K562 (cell line): ENCODE data around the gene NR6A1. TPM values are rescaled to one million over a fixed set of nuclear protein-coding genes. Genes with fewer than 3 reads are reported as not detected.
A peak's percentile ranks its signal among the peaks of the same experiment; 100 is the strongest.

Source experiments
- ARID2 ChIP-seq: fragments of 450-650 bp; IDR thresholded peaks from 2 replicates; pipeline ENCODE4 v1.6.1; 2017; ENCODE audit warnings: antibody characterized with exemption, mild to moderate bottlenecking
- BHLHE40 ChIP-seq: IDR thresholded peaks from 2 replicates; pipeline ENCODE4 v1.6.1; 2011; ENCODE audit warnings: low read length, improper control_type of control experiment
- CBFA2T2 ChIP-seq: fragments of 450-650 bp; conservative IDR thresholded peaks from 2 replicates; pipeline ENCODE4 v1.6.1; 2017; ENCODE audit warnings: mild to moderate bottlenecking
- CCNT2 ChIP-seq: IDR thresholded peaks from 2 replicates; pipeline ENCODE4 v1.6.1; 2011; ENCODE audit warnings: borderline replicate concordance, low read depth, mild to moderate bottlenecking, moderate library complexity, mixed read lengths, low read length; ENCODE audit not compliant: insufficient read length; ENCODE audit errors: extremely low read depth
- CREB3 ChIP-seq: fragments of 450-650 bp; conservative IDR thresholded peaks from 2 replicates; pipeline ENCODE4 v1.6.1; 2016; ENCODE audit warnings: missing genetic modification characterization, low read depth, mild to moderate bottlenecking, missing compliant biosample characterization, moderate library complexity
- FUS ChIP-seq: fragments of 200-400 bp; formaldehyde crosslinking; optimal IDR thresholded peaks from 2 replicates; pipeline ENCODE3; 2017; ENCODE audit warnings: low read depth, low read length
- GATAD2A ChIP-seq: fragments of 450-650 bp; IDR thresholded peaks from 2 replicates; pipeline ENCODE4 v1.6.1; 2017
- POLR2AphosphoS5 ChIP-seq: IDR thresholded peaks from 2 replicates; pipeline ENCODE4 v1.6.1; 2011; ENCODE audit warnings: mild to moderate bottlenecking, low read depth, low read length, moderate library complexity; ENCODE audit not compliant: control insufficient read depth, insufficient read depth
- SMARCC2 ChIP-seq: fragments of 450-650 bp; IDR thresholded peaks from 2 replicates; pipeline ENCODE4 v1.6.1; 2017; ENCODE audit warnings: antibody characterized with exemption, moderate library complexity, mild to moderate bottlenecking, low read depth
- TEAD1 ChIP-seq, 2 experiments: fragments of 450-650 bp in 1 of 2; sonication (generic) in 1 of 2; formaldehyde crosslinking; IDR thresholded peaks; 2 replicates each; pipeline versions ENCODE4 v1.4.0 to v1.8.0; 2020 to 2022; ENCODE audit warnings: mild to moderate bottlenecking in 2 of 2, missing genetic modification reagents in 1 of 2
- TRIM24 ChIP-seq, 2 experiments: fragments of 450-650 bp; IDR thresholded peaks; 2 replicates each; pipeline ENCODE4 v1.6.1; 2016
- YY1 ChIP-seq, 3 experiments: IDR thresholded peaks; 2 replicates each; pipeline ENCODE4 v1.6.1; 2011; ENCODE audit warnings: low read length in 2 of 3, mild to moderate bottlenecking in 2 of 3, moderate library complexity in 2 of 3, borderline replicate concordance in 1 of 3, control low read depth in 1 of 3, low read depth in 1 of 3; ENCODE audit not compliant: insufficient read depth in 3 of 3, insufficient replicate concordance in 2 of 3, control insufficient read depth in 1 of 3, insufficient read length in 1 of 3; ENCODE audit errors: extremely low read depth in 1 of 3
- ZNF184 ChIP-seq: sonication (generic); formaldehyde crosslinking; IDR thresholded peaks from 2 replicates; pipeline ENCODE4 v1.5.0; 2020; ENCODE audit warnings: missing genetic modification reagents
- ZNF75A ChIP-seq: fragments of 450-650 bp; formaldehyde crosslinking; IDR thresholded peaks from 2 replicates; pipeline ENCODE4 v1.4.0; 2020; ENCODE audit warnings: mild to moderate bottlenecking
- polyA plus RNA-seq, 8 experiments: library from polyadenylated mRNA; depleted of rRNA in 4 of 8; stranded (reverse) in 5 of 8; unstranded in 3 of 8; fragments of >200 nt; fragmentation: Nextera tagmentation in 2 of 8; fragmentation: Illumina TruSeq in 1 of 8; extraction: Ambion mirVana in 2 of 8; extraction: Trizol in 1 of 8; gene quantifications; 2 replicates each; pipeline versions ENCODE4 v1.2.1 to v1.2.3, GENCODE V29; 2011 to 2014; ENCODE audit warnings: inconsistent platforms in 1 of 8, missing spikeins in 1 of 8
- total RNA-seq, 7 experiments: library from RNA; depleted of rRNA in 6 of 7; stranded (reverse); fragments of >200 nt in 6 of 7; fragmentation: Illumina TruSeq in 2 of 7; extraction: Trizol in 2 of 7; gene quantifications; 2 replicates each; pipeline versions ENCODE4 v1.2.1 to v1.2.3, GENCODE V29; 2011 to 2021; ENCODE audit warnings: low replicate concordance in 1 of 7
- TF ChIP-seq, protein P1 (sequence below), 2 experiments: fragments of 450-650 bp; formaldehyde crosslinking in 1 of 2; IDR thresholded peaks; 2 replicates each; pipeline versions ENCODE4 v1.4.0 to v1.6.1; 2014 to 2020; ENCODE audit warnings: mild to moderate bottlenecking in 2 of 2, borderline replicate concordance in 1 of 2, low read depth in 1 of 2

NR6A1 gene
- total and polyA plus RNA-seq, 9 of the 15 experiments (the other 6 are each of a cell fraction or from before 2014, with no cell fraction given), result 9.7 to 55.4 (median 28.3) TPM

GRCh38 chr9:124771021-124771866 is at the start of gene NR6A1 (continued):
- no peak for TF ChIP-seq SMARCC2
- peak; percentile 34; the same call in 1 of the 2 replicates for TF ChIP-seq CBFA2T2
- peak in 1 of 2 experiments; percentile 50; a peak in 1 of 4 replicates for TF ChIP-seq TRIM24 (IDR thresholded peaks at IDR 0.05)
- TF ChIP-seq CCNT2, result peak; percentile 74
- TF ChIP-seq TEAD1 (CRISPR knock-in tag; IDR thresholded peaks at IDR 0.05), result peak; percentile 27 to 72; a peak in 2 of 4 replicates
- TF ChIP-seq ZNF75A (CRISPR knock-in tag), result no peak
- 0 out of 2 replicates have a peak, but pooled peaks have one; percentile 41 for TF ChIP-seq GATAD2A
- TF ChIP-seq, protein P1, sequence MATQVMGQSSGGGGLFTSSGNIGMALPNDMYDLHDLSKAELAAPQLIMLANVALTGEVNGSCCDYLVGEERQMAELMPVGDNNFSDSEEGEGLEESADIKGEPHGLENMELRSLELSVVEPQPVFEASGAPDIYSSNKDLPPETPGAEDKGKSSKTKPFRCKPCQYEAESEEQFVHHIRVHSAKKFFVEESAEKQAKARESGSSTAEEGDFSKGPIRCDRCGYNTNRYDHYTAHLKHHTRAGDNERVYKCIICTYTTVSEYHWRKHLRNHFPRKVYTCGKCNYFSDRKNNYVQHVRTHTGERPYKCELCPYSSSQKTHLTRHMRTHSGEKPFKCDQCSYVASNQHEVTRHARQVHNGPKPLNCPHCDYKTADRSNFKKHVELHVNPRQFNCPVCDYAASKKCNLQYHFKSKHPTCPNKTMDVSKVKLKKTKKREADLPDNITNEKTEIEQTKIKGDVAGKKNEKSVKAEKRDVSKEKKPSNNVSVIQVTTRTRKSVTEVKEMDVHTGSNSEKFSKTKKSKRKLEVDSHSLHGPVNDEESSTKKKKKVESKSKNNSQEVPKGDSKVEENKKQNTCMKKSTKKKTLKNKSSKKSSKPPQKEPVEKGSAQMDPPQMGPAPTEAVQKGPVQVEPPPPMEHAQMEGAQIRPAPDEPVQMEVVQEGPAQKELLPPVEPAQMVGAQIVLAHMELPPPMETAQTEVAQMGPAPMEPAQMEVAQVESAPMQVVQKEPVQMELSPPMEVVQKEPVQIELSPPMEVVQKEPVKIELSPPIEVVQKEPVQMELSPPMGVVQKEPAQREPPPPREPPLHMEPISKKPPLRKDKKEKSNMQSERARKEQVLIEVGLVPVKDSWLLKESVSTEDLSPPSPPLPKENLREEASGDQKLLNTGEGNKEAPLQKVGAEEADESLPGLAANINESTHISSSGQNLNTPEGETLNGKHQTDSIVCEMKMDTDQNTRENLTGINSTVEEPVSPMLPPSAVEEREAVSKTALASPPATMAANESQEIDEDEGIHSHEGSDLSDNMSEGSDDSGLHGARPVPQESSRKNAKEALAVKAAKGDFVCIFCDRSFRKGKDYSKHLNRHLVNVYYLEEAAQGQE (IDR thresholded peaks at IDR 0.05; ENCODE audit: borderline replicate concordance), result peak; percentile 97
- TF ChIP-seq, protein P1 (CRISPR knock-in tag; IDR thresholded peaks at IDR 0.05; ENCODE audit: low read depth), result peak; percentile 97
- TF ChIP-seq YY1 (IDR thresholded peaks at IDR 0.05; ENCODE audit: borderline replicate concordance in 1 of 3, control insufficient read depth in 1 of 3, extremely low read depth in 1 of 3, insufficient read depth in 3 of 3, insufficient read length in 1 of 3, insufficient replicate concordance in 2 of 3, low read depth in 1 of 3, low read length in 2 of 3), result peak; percentile 20 to 74 (median 64)
- TF ChIP-seq BHLHE40, result peak; percentile 99
- TF ChIP-seq FUS, result peak; percentile 56
- TF ChIP-seq POLR2AphosphoS5, result peak; percentile 54
- no peak for TF ChIP-seq ARID2
- 0 out of 2 replicates have a peak, but pooled peaks have one; percentile 34 for TF ChIP-seq CREB3 (tag)
- TF ChIP-seq ZNF184 (CRISPR knock-in tag), result no peak
